Fibroblast of skin of back (primary cell): Measurements from ENCODE around the gene SPON1.
"Not testable (repeated sequence)": the region's sequence is repeated elsewhere in the genome, so short reads cannot be mapped to it uniquely, and the experiment has no call there.

Experiments used
- DNase-seq: peaks from one replicate; pipeline ENCODE4 v3.0.0-alpha.2; 2013

SPON1 gene

DNA sequence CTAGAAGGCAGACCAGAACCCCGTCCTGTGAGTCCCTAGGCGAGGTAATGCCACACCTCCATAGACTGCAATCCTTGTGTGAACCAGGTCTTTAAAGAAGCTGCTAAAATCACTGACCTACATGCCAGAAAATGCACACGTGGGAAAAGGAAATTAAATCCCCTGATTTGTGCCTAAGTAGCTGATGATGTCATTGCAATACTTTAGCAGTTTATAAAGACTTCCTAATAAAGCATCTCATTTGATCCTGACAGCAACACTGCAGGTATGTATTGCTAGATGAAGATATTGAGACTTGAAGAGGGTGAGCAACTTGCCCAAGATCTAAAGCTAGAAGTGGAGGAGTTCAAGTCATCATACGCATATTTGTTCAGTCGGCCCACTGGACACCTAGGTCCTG is 289.2 kb downstream of the SPON1 start:
- no peak for DNase-seq

DNA sequence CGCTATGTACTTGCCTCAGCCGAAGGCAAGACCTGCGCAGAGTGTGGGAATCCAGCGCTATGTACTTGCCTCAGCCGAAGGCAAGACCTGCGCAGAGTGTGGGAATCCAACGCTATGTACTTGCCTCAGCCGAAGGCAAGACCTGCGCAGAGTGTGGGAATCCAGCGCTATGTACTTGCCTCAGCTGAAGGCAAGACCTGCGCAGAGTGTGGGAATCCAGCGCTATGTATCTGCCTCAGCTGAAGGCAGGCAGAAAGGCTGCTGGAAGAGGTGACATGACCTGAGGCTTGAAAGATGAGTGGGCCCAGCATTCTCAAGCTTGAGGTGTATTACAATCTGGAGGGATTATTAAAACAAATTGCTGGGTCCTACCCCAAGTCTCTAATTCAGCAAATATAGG is 290.0 kb downstream of the SPON1 start:
- DNase-seq, result not testable (repeated sequence)

DNA sequence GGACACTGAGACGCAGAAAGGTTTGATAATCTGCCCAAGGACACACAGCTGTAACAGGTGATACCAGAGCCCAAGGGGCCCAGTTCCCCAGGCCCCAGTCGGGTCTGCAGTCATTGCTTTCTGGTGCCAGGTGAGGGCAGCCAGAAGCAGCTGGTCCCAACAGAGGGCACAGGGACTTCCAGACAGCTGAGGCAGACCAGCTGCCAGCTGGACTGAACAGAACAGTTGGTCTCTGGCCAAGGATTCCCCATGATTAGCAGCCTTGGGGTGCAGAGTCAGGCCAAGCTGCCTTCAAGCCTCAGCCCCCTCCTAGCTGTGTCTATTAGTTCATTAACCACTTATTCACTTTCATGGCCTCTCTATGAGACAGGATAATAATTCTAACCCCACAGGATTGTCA is 290.9 kb downstream of the SPON1 start:
- DNase-seq, result no peak

DNA sequence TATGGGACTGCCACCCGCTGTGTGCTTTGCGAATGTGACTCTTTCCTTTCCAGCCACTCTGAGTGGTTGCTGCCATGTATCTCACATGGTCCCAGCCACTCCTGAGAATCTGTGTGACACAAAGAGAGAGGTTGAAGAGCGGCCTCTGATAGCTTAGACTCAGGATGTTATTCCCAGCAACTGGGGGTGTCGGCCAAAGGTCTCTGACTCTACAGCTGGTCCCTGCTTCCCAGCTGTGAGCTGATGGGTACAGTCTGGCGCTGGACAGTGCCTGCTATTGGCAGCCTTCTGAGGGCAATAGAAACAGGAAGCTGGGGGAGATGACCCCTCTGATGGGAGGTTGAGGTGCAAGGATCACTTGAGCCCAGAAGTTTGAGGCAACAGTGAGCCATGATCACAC is 291.3 kb downstream of the SPON1 start:
- DNase-seq, result no peak

DNA sequence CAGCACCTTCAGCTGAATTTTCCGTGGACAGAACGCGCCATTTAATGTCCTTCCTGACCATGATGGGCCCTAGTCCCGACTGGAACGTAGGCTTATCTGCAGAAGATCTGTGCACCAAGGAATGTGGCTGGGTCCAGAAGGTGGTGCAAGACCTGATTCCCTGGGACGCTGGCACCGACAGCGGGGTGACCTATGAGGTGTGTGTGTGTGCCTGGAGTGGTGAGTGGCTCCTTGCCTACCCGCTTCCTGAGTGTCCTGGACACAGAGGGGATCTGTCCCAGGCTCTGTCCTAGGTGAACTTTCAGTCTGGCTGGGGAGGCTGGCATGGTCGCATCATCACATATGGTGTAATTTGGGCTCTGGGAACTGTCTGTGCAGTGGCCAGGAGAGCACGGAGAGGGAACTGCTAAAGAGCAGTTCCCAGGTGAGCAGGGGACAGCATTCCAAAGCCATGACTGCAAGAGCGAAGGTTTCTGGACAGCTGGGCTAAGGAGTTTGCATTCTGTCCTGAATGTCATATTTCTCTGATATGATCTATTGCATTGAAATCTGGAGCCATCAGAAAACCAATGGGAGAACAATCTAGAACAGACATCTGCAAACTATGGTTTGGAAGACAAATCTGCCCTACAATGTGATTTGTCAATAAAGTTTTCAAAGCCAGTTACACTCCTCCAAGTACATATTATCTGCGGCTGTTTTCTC is 292.2 kb downstream of the SPON1 start:
- no peak for DNase-seq

DNA sequence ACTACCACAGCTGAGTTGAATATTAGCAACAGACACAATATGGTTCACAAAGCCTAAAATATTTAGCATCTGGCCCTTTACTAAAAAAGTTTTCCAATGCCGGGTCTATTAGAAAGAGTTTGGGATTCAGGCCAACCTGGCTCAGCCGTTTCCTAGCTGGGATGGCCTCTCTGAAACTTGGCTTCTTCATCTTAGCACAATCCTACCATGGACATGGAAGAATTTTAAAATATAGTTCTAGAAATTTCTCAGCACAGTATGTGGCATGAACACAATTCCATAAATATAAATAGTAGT is 292.7 kb downstream of the SPON1 start:
- no peak for DNase-seq

DNA sequence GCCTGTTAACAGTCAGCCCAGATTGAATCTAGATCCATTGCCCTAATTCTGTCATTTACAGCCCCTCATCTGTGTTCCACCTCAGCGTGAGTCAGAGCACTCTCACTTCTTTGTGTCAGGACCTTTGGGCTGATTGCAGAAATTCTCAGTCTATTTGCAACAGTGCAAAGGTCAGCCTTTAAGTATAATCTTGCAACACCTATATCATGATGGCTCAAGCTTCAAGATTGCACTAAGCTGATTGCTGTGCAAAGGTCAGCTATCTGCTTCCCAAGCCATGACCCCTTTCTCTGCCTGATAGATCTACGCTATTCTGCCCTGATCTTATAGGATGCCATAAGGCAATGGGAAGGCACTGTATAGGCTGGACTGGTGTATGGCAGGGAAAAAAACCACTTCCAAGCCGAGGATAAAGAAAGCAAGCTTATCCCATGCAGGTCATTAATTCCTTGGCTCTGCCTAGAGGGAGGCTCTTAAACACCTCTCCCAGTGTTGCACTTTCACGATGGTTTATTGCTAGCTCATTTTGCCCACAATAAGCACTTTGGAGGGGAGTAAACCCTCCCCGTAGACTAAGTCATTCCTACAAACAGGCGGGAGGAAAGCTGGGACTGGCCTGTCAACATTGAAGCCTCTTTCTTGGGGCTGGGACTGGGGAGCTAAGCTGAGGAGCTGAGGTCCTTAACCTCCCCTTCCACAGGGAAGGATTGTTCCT is 295.9 kb downstream of the SPON1 start:
- DNase-seq, result no peak

DNA sequence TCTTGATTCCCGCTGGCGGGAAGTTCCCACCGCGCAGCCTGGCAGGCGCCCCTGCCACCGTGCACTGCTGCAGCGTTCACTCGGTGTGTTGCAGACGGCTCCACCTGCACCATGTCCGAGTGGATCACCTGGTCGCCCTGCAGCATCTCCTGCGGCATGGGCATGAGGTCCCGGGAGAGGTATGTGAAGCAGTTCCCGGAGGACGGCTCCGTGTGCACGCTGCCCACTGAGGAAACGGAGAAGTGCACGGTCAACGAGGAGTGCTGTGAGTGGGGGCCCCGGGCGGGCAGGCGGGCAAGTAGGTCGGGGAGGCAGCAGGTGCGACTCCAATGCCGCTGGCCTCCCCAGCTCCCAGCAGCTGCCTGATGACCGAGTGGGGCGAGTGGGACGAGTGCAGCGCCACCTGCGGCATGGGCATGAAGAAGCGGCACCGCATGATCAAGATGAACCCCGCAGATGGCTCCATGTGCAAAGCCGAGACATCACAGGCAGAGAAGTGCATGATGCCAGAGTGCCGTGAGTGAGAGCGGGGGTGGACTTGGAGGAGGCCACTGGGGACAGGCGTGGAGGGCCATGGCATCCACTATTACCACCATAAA is 296.8 kb downstream of the SPON1 start:
- no peak for DNase-seq

DNA sequence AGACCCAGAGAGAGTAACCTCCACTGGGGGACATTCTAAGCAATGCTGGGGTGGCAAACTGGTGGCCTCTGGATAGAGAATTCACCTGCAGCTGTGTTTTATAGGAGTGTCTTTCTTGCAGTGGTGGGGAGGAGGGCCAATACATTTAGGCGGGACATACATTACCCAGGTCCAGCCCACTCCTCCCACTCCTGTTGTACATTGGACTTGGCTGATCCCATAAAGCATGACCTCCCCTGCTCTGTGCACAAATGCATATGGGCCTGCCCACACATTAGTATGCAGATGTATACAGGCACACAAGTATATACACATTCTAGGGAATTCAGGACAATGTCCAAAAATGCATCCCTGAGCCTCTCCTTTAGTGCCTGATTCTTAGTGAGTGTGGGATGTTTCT is 297.4 kb downstream of the SPON1 start:
- DNase-seq, result no peak

DNA sequence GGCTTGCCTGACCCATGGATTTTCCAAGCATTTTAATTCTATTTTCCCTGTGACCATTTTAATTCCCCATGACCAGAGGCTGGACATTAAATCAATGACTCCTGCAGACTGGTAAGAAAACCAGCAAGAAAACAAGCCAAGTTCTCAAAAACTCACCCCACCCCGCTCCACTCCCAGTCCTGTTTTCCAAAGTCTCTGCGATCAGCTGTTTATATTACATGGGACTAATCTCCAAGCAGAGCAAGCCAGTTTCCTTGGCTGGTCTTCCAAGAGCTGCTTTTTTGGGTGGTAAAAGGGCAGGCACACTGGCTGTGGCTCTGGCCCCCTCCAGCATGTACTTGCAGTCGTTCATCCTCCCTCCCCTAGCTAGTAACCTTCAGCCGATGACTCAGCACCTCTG is 298.5 kb downstream of the SPON1 start:
- no peak for DNase-seq

DNA sequence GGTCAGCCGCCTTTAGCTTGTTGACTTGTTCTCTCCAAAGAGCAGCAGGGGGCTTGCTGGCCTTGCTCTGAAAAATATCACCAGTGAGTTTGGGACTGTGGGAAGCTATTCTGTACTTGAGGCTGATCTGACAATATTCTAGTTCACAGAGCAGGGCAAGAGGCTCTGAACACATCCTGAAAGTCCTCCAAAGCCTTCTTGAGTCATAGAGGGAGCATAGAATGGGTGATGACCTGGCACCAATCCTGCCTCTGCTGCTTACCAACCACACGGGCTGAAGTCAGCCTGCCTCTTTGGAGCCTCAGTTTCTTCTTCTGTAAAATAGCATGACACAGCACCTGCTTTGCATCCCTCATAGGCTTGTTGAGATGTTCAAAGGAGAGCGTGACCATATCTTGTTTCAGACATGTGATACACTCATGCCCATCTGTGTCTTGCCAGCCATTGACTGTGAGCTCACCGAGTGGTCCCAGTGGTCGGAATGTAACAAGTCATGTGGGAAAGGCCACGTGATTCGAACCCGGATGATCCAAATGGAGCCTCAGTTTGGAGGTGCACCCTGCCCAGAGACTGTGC is 299.8 kb downstream of the SPON1 start:
- no peak for DNase-seq

DNA sequence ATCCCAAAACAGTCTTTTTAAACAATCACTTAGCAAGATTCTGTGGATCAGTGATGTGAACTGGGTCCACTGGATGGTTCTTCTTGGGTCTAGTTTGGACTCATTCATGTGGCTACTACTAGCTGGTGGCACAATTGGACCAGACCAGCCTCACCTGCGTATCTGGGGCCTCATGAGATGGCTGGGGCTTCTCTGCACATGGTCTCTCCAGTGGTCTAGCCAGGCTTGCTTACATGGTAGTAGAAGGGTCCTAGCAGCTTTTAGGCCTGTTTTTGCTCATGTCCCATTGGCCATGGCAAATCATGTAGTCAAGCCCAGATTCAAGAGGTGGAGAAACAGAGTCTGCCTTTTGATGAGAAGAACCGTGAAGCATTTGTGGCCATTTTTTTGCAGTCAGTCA is 302.4 kb downstream of the SPON1 start:
- no peak for DNase-seq

DNA sequence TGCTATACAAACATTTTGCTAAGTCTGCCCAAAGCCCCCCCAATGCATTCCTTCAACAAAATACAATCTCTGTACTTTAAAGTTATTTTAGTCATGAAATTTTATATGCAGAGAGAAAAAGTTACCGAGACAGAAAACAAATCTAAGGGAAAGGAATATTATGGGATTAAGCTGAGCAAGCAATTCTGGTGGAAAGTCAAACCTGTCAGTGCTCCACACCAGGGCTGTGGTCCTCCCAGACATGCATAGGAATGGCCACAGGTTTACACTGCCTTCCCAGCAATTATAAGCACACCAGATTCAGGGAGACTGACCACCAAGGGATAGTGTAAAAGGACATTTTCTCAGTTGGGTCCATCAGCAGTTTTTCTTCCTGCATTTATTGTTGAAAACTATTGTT is 304.1 kb downstream of the SPON1 start:
- no peak for DNase-seq

DNA sequence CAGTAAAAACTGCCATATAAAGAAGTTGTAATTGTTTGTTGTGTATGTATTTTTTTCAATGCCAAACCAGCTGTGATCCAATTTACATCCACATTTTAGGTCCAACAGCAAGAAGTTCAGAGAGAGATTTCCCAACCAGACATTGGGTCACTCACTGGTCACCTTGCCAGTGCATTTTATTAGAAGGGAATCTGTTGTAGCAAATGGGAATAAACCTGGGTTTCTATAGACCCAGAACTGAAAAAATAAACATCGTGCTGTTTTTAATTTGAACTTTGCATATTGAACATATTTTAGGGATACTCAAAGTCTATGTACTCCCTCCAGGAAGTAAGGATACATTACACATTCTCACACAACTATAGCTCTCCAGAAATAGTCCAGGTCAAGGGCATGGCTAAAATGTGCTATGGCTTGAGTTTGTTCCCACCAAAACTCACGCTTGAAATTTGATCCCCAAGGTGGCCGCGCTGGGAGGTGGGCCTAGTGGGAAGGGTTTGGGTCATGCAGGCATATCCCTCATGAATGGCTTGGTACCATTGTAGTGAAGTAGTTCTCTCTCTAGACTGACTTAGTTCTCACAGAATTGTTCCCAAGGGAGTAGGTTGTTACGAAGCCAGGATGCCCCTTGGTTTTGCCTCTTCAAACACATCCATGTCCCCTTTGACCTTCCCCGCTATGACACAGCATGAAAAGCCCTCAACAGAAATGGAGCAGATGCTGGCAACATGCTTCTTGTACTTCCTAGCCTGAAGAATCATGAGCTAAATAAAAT is 305.5 kb downstream of the SPON1 start:
- DNase-seq, result no peak

DNA sequence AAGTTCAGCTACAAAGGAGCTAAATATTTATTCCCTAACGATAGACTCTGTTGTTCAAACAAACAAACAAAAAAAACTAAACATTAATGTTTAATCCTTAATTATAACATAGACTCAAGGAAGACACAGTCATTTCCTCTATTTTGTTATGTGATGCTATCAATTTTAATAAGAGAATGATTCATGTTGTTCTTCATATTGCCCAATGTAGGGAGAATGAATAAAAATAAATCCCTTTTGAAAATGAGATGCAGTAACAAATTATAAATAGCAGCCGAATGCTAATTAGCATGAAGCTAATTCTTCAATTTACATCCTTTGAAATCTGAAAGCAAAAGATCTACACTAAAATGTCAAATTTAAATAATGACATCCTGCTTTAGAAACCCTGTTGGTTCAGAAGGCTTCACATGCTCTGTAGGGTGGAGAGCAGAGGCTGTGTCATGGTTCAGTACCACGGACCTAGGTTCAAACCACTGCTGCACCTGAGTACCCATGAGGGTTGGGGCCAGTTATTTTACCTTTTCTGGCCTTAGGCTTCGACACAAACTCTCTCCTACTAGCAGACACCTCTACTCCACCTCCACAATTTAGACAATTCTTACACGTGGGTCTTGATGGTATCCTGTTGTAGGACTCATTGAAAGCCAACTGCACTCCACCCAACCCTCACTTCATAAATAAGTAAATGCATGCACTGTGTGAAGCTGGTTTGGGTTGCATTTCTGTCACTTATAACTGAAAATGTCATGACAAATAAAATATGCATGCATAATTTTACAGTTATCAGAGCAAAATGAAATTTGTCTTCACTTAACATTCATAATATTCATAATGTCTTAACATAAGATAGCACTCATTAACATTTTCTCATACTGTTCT is 307.4 kb downstream of the SPON1 start:
- DNase-seq, result no peak

DNA sequence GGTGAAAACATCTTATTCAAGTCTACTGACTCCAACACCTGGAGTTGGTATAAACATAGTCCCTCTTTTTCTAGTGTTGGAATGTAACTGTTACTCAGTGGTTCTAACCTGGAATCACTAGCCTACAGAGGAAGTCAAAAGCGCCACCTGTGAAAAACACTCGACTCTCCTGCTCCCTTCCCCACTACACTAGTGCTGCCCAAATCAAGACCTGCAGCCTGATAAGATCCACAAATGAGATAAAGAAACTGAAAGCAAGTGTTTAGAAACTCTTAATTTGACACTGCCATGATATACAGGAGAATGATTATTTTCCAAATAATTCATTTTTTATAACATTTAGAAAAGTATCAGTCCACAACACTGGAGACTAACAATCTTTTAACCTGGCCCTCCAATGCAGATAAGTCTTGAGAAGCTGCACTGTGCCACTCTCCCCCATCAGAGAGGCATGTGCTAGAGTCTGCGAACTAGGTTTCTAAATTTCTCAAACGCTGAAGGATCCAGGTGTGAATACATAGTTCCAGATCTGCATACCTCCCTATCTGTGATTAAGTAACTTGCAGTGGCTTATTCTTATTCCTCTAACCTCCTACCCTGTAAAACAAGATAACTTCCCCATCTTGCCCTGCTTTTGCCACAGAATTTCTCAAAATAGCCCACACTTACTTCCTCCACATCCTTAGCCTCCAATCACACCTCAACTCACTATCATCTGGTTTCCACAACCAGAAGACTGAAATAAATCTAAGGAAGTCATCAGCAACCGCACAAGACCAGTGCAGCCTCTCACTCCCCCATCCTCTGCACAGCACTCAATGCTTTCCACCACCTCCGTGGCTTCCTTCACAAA is 308.4 kb downstream of the SPON1 start:
- DNase-seq, result no peak

DNA sequence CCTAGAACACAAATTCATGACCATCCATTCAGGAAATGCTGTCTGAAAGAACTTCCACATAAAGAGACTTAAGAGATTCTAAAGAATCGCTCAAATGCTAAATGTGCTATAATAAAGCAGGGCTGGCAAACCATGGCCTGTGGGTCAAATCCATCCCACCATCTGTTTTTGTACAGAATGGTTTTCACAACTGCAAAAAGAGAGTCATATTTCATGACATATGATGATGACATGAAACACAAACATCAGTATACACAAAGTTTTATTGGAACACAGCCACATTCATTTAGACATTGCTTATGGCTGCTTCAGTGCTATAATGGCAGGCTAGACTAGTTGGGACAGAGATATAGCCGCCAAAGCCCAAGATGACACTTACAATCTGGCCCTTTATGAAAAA is 311.4 kb downstream of the SPON1 start:
- no peak for DNase-seq

DNA sequence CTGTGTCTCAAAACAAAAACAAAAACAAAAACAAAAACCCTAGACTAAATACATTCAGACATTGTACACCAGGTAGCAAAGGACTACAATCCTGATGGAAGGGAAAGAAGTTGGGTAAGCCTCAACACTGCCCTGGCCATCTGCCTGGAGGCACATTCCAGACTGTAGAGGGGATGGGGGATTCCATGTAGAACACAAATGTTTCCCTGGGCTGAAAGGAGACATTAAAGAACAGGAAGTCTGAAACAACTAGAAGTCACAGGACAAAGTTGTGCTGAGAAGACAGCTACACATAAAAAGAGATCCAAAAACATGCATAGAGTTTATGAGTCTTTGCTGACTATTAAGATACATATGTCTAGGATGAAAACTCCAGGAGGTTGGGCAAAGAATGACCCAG is 312.6 kb downstream of the SPON1 start:
- DNase-seq, result peak; percentile 45

DNA sequence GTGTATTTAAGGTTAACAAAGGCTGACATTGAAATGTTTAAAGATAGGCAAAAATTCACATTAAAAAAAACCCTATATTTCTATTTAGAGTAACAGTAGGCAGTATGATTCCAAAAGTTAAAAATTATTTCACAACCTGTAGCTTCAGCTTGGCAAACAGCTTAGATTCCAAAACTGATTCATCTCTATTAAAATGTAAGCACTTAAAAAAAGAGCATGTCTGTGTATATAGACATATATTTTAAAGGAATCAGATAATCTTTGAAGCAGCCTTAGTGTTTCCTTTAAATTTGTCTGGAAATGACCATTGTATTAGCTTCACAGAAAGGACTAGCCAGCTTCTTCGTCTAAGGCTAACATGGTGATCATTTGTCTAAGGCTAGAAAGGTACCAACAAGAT is 316.3 kb downstream of the SPON1 start:
- not testable (repeated sequence) for DNase-seq

DNA sequence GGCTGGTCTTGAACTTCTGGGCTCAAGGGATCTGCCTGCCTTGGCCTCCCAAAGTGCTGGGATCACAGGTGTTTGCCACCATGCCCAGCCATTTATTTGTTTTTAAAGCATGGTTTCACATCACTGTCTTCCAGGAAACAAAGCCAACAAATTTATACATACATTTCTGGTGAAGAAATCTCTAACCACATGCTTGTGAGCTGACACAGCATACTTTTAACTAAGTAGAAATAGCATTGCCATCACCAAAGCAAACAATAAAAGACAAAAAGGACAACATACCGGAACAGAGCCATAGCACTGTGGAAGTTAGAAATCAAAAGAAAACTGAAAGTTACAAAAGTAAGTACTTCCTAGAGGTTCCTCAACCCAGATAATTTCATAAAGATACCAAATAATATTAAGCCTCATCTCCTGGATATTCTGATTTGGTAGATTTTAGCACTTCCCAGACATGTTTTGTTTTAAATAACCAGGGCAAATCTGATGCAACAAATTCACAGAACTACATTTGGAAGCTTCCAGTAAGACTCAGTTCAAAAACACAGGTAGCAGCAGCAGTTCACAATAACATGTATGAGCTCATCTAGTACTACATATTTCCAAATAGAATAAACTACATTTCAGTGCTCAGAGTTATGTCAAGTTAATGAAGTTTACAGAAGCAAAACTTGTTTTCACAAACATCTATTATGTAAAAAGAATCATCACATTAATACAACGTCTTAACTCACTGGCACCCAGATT is 325.8 kb downstream of the SPON1 start:
- peak; percentile 88 for DNase-seq
